ENCODE measurements around the gene TTC12. TPM values are rescaled to one million over a fixed set of nuclear protein-coding genes. Genes with fewer than 3 reads are reported as not detected.

The TTC12 gene, protein sequence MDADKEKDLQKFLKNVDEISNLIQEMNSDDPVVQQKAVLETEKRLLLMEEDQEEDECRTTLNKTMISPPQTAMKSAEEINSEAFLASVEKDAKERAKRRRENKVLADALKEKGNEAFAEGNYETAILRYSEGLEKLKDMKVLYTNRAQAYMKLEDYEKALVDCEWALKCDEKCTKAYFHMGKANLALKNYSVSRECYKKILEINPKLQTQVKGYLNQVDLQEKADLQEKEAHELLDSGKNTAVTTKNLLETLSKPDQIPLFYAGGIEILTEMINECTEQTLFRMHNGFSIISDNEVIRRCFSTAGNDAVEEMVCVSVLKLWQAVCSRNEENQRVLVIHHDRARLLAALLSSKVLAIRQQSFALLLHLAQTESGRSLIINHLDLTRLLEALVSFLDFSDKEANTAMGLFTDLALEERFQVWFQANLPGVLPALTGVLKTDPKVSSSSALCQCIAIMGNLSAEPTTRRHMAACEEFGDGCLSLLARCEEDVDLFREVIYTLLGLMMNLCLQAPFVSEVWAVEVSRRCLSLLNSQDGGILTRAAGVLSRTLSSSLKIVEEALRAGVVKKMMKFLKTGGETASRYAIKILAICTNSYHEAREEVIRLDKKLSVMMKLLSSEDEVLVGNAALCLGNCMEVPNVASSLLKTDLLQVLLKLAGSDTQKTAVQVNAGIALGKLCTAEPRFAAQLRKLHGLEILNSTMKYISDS
- total RNA-seq, result 2.6 and 3.5 TPM in 2 replicates

GRCh38 chr11:113314389-113315301 lies at the start of gene TTC12:
Gene TTC12, plus strand, starts transcription at chr11:113314583. Its CDS starts 1,675 bp downstream, at chr11:113316258.

GRCh38 chr11:113387605-113388211 lies 73.3 kb downstream of the TTC12 start, which contains the start of gene ANKK1:
Gene ANKK1, plus strand, starts transcription at chr11:113387779. Its CDS starts 106 bp downstream, at chr11:113387885.

Other genes starting within 250 kb of the TTC12 start
- under 0.01 TPM in 1 of 2 replicates, not detected in the other for gene ANKK1, start 73.2 kb downstream of the TTC12 start, total RNA-seq
- gene DRD2, start 160.8 kb downstream of the TTC12 start, total RNA-seq, result not detected in 2 replicates